Activated CD4-positive, alpha-beta T cell treated with anti-CD3 and anti-CD28 coated beads for 36 hours (primary cell): ENCODE data around the gene PYGB. TPM values are rescaled to one million over a fixed set of nuclear protein-coding genes. Genes with fewer than 3 reads are reported as not detected.
"Not testable (repeated sequence)": the region's sequence is repeated elsewhere in the genome, so short reads cannot be mapped to it uniquely, and the experiment has no call there.

Experiments used
- ATAC-seq: fragments of 200-7000 bp; cut with Tn5 transposase; one replicate; pipeline ENCODE4 v1.10.0; 2021; ENCODE audit warnings: mild to moderate bottlenecking, moderate library complexity
- CTCF ChIA-PET: fragments of 350-600 bp; sonication (Branson Sonifier 250); formaldehyde crosslinking; loops from one replicate; lab custom pipeline; 2021; ENCODE audit warnings: antibody characterized with exemption; lab: Charles Lee
- POLR2A ChIA-PET: fragments of 350-600 bp; sonication (Branson Sonifier 250); formaldehyde crosslinking; loops from one replicate; lab custom pipeline; 2021; ENCODE audit warnings: antibody characterized with exemption, inconsistent platforms; lab: Charles Lee
- DNase-seq: peaks from one replicate; pipeline ENCODE4 v3.0.0-alpha.2; 2020
- H3K27ac Mint-ChIP-seq: one replicate; pipeline ENCODE4 v1.8.0; 2021; ENCODE audit warnings: mixed read lengths
- H3K27me3 Mint-ChIP-seq: one replicate; pipeline ENCODE4 v1.8.0; 2021; ENCODE audit warnings: mixed read lengths
- H3K36me3 Mint-ChIP-seq: one replicate; pipeline ENCODE4 v1.8.0; 2021; ENCODE audit warnings: low read depth, mixed read lengths
- H3K4me1 Mint-ChIP-seq: one replicate; pipeline ENCODE4 v1.8.0; 2021; ENCODE audit warnings: mixed read lengths
- H3K4me3 Mint-ChIP-seq: one replicate; pipeline ENCODE4 v1.8.0; 2021; ENCODE audit warnings: mild to moderate bottlenecking, moderate library complexity, mixed read lengths
- H3K9me3 Mint-ChIP-seq: one replicate; pipeline ENCODE4 v1.8.0; 2021; ENCODE audit warnings: low read depth, mixed read lengths
- intact Hi-C, 2 experiments: fragments of 100-400 bp; cut with DNase I in 1 of 2; cut with micrococcal nuclease in 1 of 2; formaldehyde crosslinking; loops; one replicate each; pipeline versions ENCODE4 v1.14.2 to v1.15.1; 2022 to 2024; cut with DNase I, micrococcal nuclease
- total RNA-seq, 2 experiments: library from RNA; stranded (reverse); gene quantifications; one replicate each; pipeline ENCODE4 v1.2.3, GENCODE V29; 2021

The PYGB gene
- total RNA-seq, 2 experiments from 2014 or later = 18.0 to 21.1 TPM

- Mint-ChIP-seq H3K36me3 (peaks cover 4% of the 10 kb centered on the region), H3K27me3 (no peaks in the 10 kb centered on the region), H3K4me1 (no peaks in the 10 kb centered on the region), H3K4me3 (no peak overlapping the region), H3K9me3 (no peaks in the 10 kb centered on the region), H3K27ac (no peak overlapping the region)
- no peak for DNase-seq
- ChIA-PET CTCF (no interaction called here), POLR2A (no interaction called here)
- intact Hi-C loops = no loop called here
- ATAC-seq = no peak
Measured at GRCh38 chr20:25303292-25304024, 55.6 kb downstream of the PYGB start.

GRCh38 chr20:25304025-25304549 lies 56.2 kb downstream of the PYGB start:
- no peak overlapping the region for H3K4me3 Mint-ChIP-seq
- DNase-seq (no peak), ATAC-seq (no peak)
- CTCF ChIA-PET = no interaction called here
- POLR2A ChIA-PET = no interaction called here
- no peaks in the 10 kb centered on the region for H3K27me3 Mint-ChIP-seq
- H3K27ac Mint-ChIP-seq = no peak overlapping the region
- no peaks in the 10 kb centered on the region for H3K9me3 Mint-ChIP-seq
- intact Hi-C loops = no loop called here
- H3K36me3 Mint-ChIP-seq = peaks cover 4% of the 10 kb centered on the region
- H3K4me1 Mint-ChIP-seq = peaks cover 5% of the 10 kb centered on the region

GRCh38 chr20:25306991-25307903 lies 59.4 kb downstream of the PYGB start:
- H3K36me3 Mint-ChIP-seq = peaks cover 4% of the 10 kb centered on the region
- H3K27ac Mint-ChIP-seq = no peak overlapping the region
- no peak overlapping the region for H3K4me3 Mint-ChIP-seq
- ChIA-PET POLR2A (no interaction called here), CTCF (interaction anchor here (0.6 to 2.1 kb wide), 3 partner anchors 91 to 554 kb away, joined by 3 to 5 read pairs (median 3); no protein-coding TSS in a partner anchor)
- peaks cover 30% of the 10 kb centered on the region for H3K4me1 Mint-ChIP-seq
- intact Hi-C loops = no loop called here
- no peaks in the 10 kb centered on the region for H3K27me3 Mint-ChIP-seq
- H3K9me3 Mint-ChIP-seq = no peaks in the 10 kb centered on the region
- ATAC-seq (no peak), DNase-seq (peak; percentile 4)

DNA sequence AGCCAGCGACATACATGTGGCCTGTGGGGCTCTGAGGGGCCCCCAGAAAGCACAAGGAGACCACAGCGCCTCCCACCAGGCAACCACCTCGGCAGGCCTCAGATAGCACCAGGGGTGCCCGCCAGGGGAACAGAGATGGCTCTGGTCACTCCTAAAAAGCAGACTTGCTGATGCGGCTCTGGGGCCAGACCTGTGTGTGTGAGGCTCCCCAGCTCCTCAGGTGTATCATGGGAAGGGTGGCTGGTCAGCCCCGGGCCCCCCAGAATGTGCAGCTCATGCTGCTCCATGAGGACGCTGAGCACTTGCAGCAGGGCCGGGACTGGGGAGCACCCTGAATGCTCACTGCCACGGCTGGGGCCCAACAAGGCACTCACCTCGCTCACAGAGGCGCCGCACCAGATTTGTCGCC lies 60.2 kb downstream of the PYGB start:
- H3K4me1 Mint-ChIP-seq = peaks cover 30% of the 10 kb centered on the region
- no peak overlapping the region for H3K27ac Mint-ChIP-seq
- ChIA-PET CTCF (interaction anchor here (0.9 to 2.1 kb wide), 2 partner anchors 90 to 162 kb away, joined by 3 to 5 read pairs; no protein-coding TSS in a partner anchor), POLR2A (no interaction called here)
- DNase-seq = peak; percentile 4
- intact Hi-C loops = no loop called here
- no peak overlapping the region for H3K4me3 Mint-ChIP-seq
- ATAC-seq = no peak
- H3K27me3 Mint-ChIP-seq = no peaks in the 10 kb centered on the region
- peaks cover 2% of the 10 kb centered on the region for H3K36me3 Mint-ChIP-seq
- H3K9me3 Mint-ChIP-seq = no peaks in the 10 kb centered on the region

DNA sequence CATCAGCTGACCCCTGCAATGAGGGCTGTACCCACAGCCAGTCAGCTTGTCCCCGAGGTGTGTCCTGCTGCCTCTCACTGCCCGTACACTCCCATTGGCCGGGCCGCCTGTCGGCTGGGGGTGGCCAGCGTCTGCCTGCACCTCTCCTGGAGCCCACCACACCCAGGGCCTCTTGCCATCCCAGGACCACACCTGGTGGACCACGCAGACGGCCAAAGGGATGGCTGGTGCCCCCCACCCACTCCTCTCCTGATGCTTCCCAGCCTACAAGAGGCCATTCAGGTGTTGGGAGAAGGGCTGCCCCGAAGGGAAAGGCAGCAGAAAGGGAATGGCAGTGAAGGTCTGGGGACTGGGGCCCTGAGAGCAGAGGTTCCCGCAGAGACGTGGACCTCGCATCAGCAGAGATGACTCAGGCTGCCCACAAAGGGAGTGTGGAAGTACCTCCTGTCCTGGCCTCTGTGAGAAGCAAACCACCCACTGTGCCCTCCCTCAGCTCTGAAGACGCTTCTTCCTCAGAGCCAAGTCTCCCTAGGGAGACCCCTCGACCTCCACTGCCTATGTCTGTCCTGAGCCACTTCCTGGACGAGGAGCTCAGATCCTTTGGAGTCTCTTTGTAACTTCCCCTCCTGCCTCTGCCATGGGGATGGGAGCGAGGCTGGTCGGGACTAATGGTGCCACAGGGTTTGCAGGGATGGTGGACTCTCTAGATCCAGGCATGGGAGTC lies 60.9 kb downstream of the PYGB start:
- POLR2A ChIA-PET = no interaction called here
- Mint-ChIP-seq H3K9me3 (no peaks in the 10 kb centered on the region), H3K36me3 (peaks cover 5% of the 10 kb centered on the region), H3K27me3 (no peaks in the 10 kb centered on the region), H3K4me3 (no peak overlapping the region), H3K4me1 (peaks cover 33% of the 10 kb centered on the region), H3K27ac (no peak overlapping the region)
- peak; percentile 38 for DNase-seq
- CTCF ChIA-PET = interaction anchor here (0.9 to 2.1 kb wide), 2 partner anchors 89 to 161 kb away, joined by 3 to 5 read pairs; no protein-coding TSS in a partner anchor
- intact Hi-C loops = no loop called here
- no peak for ATAC-seq

GRCh38 chr20:25309395-25310267 lies 61.7 kb downstream of the PYGB start:
- peak overlapping the region; percentile 75 for H3K27ac Mint-ChIP-seq
- H3K4me1 Mint-ChIP-seq = peaks cover 35% of the 10 kb centered on the region
- H3K4me3 Mint-ChIP-seq = no peak overlapping the region
- H3K9me3 Mint-ChIP-seq = no peaks in the 10 kb centered on the region
- peak; percentile 38 for DNase-seq
- peak; percentile 11 for ATAC-seq
- peaks cover 5% of the 10 kb centered on the region for H3K36me3 Mint-ChIP-seq
- CTCF ChIA-PET = interaction anchor here (0.6 to 1.4 kb wide), 4 partner anchors 9 to 192 kb away, joined by 3 to 4 read pairs (median 4); no protein-coding TSS in a partner anchor
- no peaks in the 10 kb centered on the region for H3K27me3 Mint-ChIP-seq
- intact Hi-C loops = loop anchor here (1.0 to 10.0 kb wide), 9 partner anchors 61 to 362 kb away; partner anchors contain the start of genes ABHD12 (in 2 of the 2), ACSS1 (in 1 of the 2), APMAP (in 1 of the 2) and CST7 (in 1 of the 2)
- POLR2A ChIA-PET = no interaction called here

DNA sequence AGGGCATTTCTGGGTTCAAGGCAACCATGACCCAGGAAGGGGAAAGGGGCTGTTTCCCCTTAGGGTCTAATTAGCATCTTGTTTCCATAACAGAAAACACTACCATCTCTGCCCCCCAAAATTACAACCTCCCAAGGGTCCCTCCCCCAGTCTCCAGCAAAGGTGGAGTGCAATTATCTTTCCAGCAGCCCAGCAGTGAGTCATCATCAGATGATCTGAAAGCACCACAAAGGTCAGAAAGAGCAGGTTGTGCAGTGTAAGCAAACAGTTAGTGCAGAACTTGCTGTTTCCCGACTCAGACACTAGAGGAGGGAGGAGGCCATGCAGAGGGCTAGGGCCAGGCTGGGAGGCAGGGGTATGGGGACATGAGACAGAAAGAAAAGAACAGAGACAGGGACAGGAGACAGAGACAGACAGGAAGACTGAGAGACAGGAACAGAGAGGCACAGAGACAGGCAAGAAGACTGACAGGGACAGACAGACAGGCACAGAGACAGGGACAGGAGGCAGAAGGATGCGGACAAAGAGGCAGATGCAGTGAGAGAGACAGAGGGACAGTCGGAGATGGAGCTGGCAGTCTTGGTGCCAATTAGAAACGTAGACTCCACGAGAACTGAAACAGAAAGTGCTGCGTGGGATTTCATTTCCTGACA lies 62.5 kb downstream of the PYGB start:
- peak overlapping the region; percentile 59 for H3K4me3 Mint-ChIP-seq
- ChIA-PET POLR2A (interaction anchor here (0.6 kb wide), 3 partner anchors 70 to 324 kb away, joined by 3 read pairs; partner anchors contain the start of gene ABHD12), CTCF (interaction anchor here (0.6 to 1.4 kb wide), 5 partner anchors 10 to 193 kb away, joined by 3 to 4 read pairs (median 3); partner anchors contain the start of gene GINS1)
- no peaks in the 10 kb centered on the region for H3K27me3 Mint-ChIP-seq
- peak overlapping the region; percentile 94 for H3K27ac Mint-ChIP-seq
- intact Hi-C loops = loop anchor here (1.0 to 10.0 kb wide), 9 partner anchors 62 to 363 kb away; partner anchors contain the start of genes ABHD12 (in 2 of the 2), ACSS1 (in 1 of the 2), APMAP (in 1 of the 2) and CST7 (in 1 of the 2)
- H3K9me3 Mint-ChIP-seq = no peaks in the 10 kb centered on the region
- ATAC-seq (peak; percentile 97), DNase-seq (peak; percentile 79)
- peaks cover 35% of the 10 kb centered on the region for H3K4me1 Mint-ChIP-seq
- peaks cover 5% of the 10 kb centered on the region for H3K36me3 Mint-ChIP-seq

DNA sequence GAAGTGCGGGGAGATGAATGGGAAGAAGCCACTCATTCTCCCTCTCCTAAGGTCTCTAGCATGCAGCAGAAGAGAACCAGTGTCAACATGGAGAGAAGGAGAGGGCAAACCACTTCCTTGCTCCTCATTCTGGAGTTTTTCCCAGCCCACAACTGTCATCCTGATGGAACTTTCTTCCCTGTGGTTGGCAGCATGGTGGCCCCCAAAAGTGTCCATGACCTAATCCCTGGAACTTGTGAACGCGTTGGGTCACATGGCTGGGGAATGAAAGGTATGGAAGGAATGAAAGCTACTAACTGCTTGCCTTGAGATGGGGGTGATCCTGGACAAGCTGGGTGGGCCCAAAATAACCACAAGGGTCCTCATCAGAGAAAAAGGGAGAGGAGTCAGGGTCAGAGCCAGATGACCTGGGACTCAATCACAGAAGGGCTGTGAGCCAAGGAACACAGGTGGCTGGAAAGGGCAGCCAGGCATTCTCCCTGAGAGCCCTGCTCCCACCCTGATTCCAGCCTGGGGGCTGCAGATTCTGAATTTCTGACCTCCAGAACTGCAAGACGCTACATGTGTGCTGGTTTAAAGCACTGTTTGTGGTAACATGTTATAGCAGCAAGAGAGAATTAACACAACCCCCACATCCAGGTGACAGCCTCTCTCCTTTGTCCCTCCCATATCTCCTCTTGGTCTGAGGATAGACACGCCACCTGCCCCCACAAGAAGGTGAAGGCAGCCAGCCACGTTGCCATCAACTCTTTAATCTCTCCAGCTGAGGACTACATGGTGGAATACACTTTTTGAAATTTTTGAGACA lies 63.2 kb downstream of the PYGB start:
- Mint-ChIP-seq H3K4me3 (peak overlapping the region; percentile 59), H3K9me3 (no peaks in the 10 kb centered on the region), H3K4me1 (peaks cover 35% of the 10 kb centered on the region), H3K36me3 (peaks cover 5% of the 10 kb centered on the region), H3K27ac (peak overlapping the region; percentile 94), H3K27me3 (no peaks in the 10 kb centered on the region)
- intact Hi-C loops = loop anchor here (1.0 to 10.0 kb wide), 9 partner anchors 62 to 364 kb away; partner anchors contain the start of genes ABHD12 (in 2 of the 2), ACSS1 (in 1 of the 2), APMAP (in 1 of the 2) and CST7 (in 1 of the 2)
- CTCF ChIA-PET = interaction anchor here (1.0 to 1.6 kb wide), 4 partner anchors 11 to 96 kb away, joined by 3 to 6 read pairs (median 4); partner anchors contain the start of gene GINS1
- POLR2A ChIA-PET = interaction anchor here (0.6 kb wide), 4 partner anchors 69 to 325 kb away, joined by 3 read pairs; partner anchors contain the start of gene ABHD12
- DNase-seq = no peak
- no peak for ATAC-seq

DNA sequence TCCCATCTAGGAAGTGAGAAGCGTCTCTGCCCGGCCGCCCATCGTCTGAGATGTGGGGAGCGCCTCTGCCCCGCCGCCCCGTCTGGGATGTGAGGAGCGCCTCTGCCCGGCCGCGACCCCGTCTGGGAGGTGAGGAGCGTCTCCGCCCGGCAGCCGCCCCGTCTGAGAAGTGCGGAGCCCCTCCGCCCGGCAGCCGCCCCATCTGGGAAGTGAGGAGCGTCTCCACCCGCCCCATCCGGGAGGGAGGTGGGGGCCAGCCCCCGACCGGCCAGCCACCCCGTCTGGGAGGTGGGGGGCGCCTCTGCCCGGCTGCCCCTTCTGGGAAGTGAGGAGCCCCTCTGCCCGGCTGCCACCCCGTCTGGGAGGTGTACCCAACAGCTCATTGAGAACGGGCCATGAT lies 64.8 kb downstream of the PYGB start:
- H3K36me3 Mint-ChIP-seq, CTCF ChIA-PET, H3K4me3 Mint-ChIP-seq, H3K27ac Mint-ChIP-seq, H3K27me3 Mint-ChIP-seq, POLR2A ChIA-PET, DNase-seq, ATAC-seq, H3K9me3 Mint-ChIP-seq: not testable (repeated sequence)
- peaks cover 35% of the 10 kb centered on the region for H3K4me1 Mint-ChIP-seq
- intact Hi-C loops = loop anchor here in 1 of 2 experiments (5.0 to 10.0 kb wide), 3 partner anchors 255 to 365 kb away; partner anchors contain the start of genes ACSS1, CST7 and NANP
